ENCODE data around the gene TMEM150A. TPM values are rescaled to one million over a fixed set of nuclear protein-coding genes. Genes with fewer than 3 reads are reported as not detected.

TMEM150A gene
- total and polyA plus RNA-seq, 2 donors (not counting 3 experiments of a cell fraction or from before 2014, with no cell fraction given), result 17.7 to 35.7 TPM

DNA sequence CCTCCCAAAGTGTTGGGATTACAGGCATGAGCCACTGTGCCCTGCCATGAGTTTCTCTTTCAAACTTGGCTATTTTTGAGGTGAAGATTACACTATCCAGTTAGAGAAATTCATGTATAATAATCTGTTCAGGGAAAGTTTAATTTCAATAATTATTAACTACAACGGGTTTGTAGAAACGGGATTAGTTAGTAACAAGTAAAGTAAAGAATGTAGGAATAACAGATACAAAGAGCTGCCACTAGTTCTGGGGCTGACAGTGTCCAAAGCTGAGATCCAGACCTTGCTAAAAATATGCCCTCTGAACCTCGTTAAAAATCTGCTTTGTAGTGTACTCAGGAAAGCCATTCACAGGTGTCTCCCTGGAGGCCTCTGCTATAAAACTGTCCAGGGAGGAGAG, 48.6 kb upstream of the TMEM150A start:
- no peak for FAIRE-seq

More for the DNA sequence above, 48.6 kb upstream of the TMEM150A start:
- TF ChIP-seq JUN (IDR thresholded peaks at IDR 0.05; ENCODE audit: borderline replicate concordance, insufficient read depth, insufficient read length, low read depth), result no peak
- TF ChIP-seq EZH2 (IDR thresholded peaks at IDR 0.05; ENCODE audit: borderline replicate concordance, low read depth, low read length, severe bottlenecking), result no peak
- no peak for TF ChIP-seq CTCF (IDR thresholded peaks at IDR 0.05; ENCODE audit: extremely low read depth in 1 of 2, insufficient read depth in 1 of 2, low read depth in 1 of 2, low read length in 2 of 2)
- TF ChIP-seq MYC (IDR thresholded peaks at IDR 0.05; ENCODE audit: low read depth, low read length), result no peak
- TF ChIP-seq POLR2A (IDR thresholded peaks at IDR 0.05; ENCODE audit: low read depth, low read length), result no peak
- no peak for TF ChIP-seq POLR2AphosphoS5 (IDR thresholded peaks at IDR 0.05; ENCODE audit: insufficient read depth, low read depth, low read length)
- TF ChIP-seq GATA2 (IDR thresholded peaks at IDR 0.05; ENCODE audit: insufficient read depth, insufficient read length, low read depth, low read length), result no peak
- TF ChIP-seq, protein P1, sequence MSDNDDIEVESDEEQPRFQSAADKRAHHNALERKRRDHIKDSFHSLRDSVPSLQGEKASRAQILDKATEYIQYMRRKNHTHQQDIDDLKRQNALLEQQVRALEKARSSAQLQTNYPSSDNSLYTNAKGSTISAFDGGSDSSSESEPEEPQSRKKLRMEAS (IDR thresholded peaks at IDR 0.05; ENCODE audit: insufficient read depth, insufficient read length), result no peak
- no peak for TF ChIP-seq FOS (IDR thresholded peaks at IDR 0.05; ENCODE audit: borderline replicate concordance, insufficient read depth, low read length)
- no TSS peak for BruUV-seq (replicated peaks)
- POLR2A ChIA-PET, result no interaction called here
- H3K79me2 ChIP-seq (ENCODE audit: control insufficient read depth, insufficient read depth, low read length), result no peaks in the 10 kb centered on the region
- intact Hi-C loops (cut with micrococcal nuclease), result no loop called here
- H3K4me2 ChIP-seq (ENCODE audit: insufficient read depth, low read length), result no peak overlapping the region
- H3K4me1 ChIP-seq (ENCODE audit: control insufficient read depth, extremely low read depth, insufficient read depth, low read length), result peaks cover 16% of the 10 kb centered on the region
- H3K9ac ChIP-seq (replicated peaks; ENCODE audit: extremely low read depth, insufficient read depth, low read length), result no peak overlapping the region
- no peak overlapping the region for H2AFZ ChIP-seq (ENCODE audit: low read depth, low read length)
- DNase-seq (ENCODE audit: low read depth, low spot score), result no peak
- peaks cover 2 to 19% of the 10 kb centered on the region in 2 experiments for H3K36me3 ChIP-seq (ENCODE audit: control insufficient read depth in 2 of 2, extremely low read depth in 1 of 2, insufficient read depth in 2 of 2, low read length in 2 of 2)
- dilution Hi-C loops (cut with MboI; ENCODE audit: extremely low pct_ligation_motif_present, low sequenced_read_pairs), result no loop called here
- CTCF ChIA-PET, result interaction anchor here (2.5 to 4.2 kb wide), 2 partner anchors 10 to 54 kb away, joined by 8 to 138 read pairs; no protein-coding TSS in a partner anchor
- H3K27ac ChIP-seq (ENCODE audit: insufficient read depth, low read depth, low read length), result no peak overlapping the region
- no peak overlapping the region for H3K4me3 ChIP-seq (replicated peaks in 1 of 3; ENCODE audit: insufficient read depth in 1 of 3, low read depth in 1 of 3, low read length in 3 of 3)
- H3K27me3 ChIP-seq (ENCODE audit: control insufficient read depth in 2 of 2, insufficient read depth in 2 of 2, low read length in 2 of 2), result no peaks in the 10 kb centered on the region
- no peaks in the 10 kb centered on the region for H3K9me1 ChIP-seq (replicated peaks; ENCODE audit: control insufficient read depth, extremely low read depth, insufficient read depth, low read length)
- no peaks in the 10 kb centered on the region for H4K20me1 ChIP-seq (replicated peaks; ENCODE audit: control insufficient read depth, extremely low read depth, insufficient read depth, low read length)
- no peaks in the 10 kb centered on the region for H3K9me3 ChIP-seq (replicated peaks; ENCODE audit: control insufficient read depth, insufficient read depth, low read length)

Data from endothelial cell of umbilical vein (primary cell).